ENCODE results near the gene PRPF38B.
"Not testable (repeated sequence)": the region's sequence is repeated elsewhere in the genome, so short reads cannot be mapped to it uniquely, and the experiment has no call there.

PRPF38B gene

GRCh38 chr1:108679586-108680213 is 12.4 kb upstream of the PRPF38B start:
- DNase-seq, result no peak

GRCh38 chr1:108681701-108682100 is 10.4 kb upstream of the PRPF38B start:
- not testable (repeated sequence) for DNase-seq

GRCh38 chr1:108685529-108685928 is 6.6 kb upstream of the PRPF38B start:
- DNase-seq, result no peak

- DNase-seq, result no peak
Measured at GRCh38 chr1:108686614-108687313, 5.3 kb upstream of the PRPF38B start.

GRCh38 chr1:108691128-108691941 is 775 bp upstream of the PRPF38B start:
- no peak for DNase-seq

GRCh38 chr1:108692724-108693655 is 880 bp downstream of the PRPF38B start:
- no peak for DNase-seq

GRCh38 chr1:108695535-108695934 is 3.4 kb downstream of the PRPF38B start:
- DNase-seq, result peak; percentile 2

- no peak for DNase-seq
Measured at GRCh38 chr1:108699375-108700332, 7.5 kb downstream of the PRPF38B start.

- DNase-seq, result no peak
Measured at GRCh38 chr1:108701176-108701849, 9.2 kb downstream of the PRPF38B start.

GRCh38 chr1:108702109-108702508 is 10.0 kb downstream of the PRPF38B start:
- not testable (repeated sequence) for DNase-seq

GRCh38 chr1:108703939-108704338 is 11.8 kb downstream of the PRPF38B start:
- DNase-seq, result no peak

- DNase-seq, result no peak
Measured at GRCh38 chr1:108704496-108704895, 12.4 kb downstream of the PRPF38B start.

GRCh38 chr1:108706643-108707042 is 14.5 kb downstream of the PRPF38B start:
- no peak for DNase-seq

- DNase-seq, result peak; percentile 9
Measured at GRCh38 chr1:108708691-108709660, 16.9 kb downstream of the PRPF38B start.

- no peak for DNase-seq
Measured at GRCh38 chr1:108712606-108713150, 20.6 kb downstream of the PRPF38B start, which contains the start of gene FNDC7. FNDC7 (plus strand) TSS chr1:108712908; CDS start chr1:108712934, 26 bp downstream.

GRCh38 chr1:108715932-108716331 is 23.8 kb downstream of the PRPF38B start:
- no peak for DNase-seq

GRCh38 chr1:108716437-108717230 is 24.5 kb downstream of the PRPF38B start:
- no peak for DNase-seq

- no peak for DNase-seq
Measured at GRCh38 chr1:108717774-108718316, 25.7 kb downstream of the PRPF38B start.

All from GDM1 (cell line).